Stimulated activated CD8-positive, alpha-beta memory T cell treated with anti-CD3 and anti-CD28 coated beads, Interleukin-12 subunit alpha, Interleukin-12 subunit beta, amount 100 ng/mL, for 24 hours (primary cell): ENCODE data around the gene SMAD7.

Source experiments
- DNase-seq: peaks from one replicate; pipeline ENCODE4 v3.0.0-alpha.2; 2020; ENCODE audit errors: extremely low read depth

Gene SMAD7

DNA sequence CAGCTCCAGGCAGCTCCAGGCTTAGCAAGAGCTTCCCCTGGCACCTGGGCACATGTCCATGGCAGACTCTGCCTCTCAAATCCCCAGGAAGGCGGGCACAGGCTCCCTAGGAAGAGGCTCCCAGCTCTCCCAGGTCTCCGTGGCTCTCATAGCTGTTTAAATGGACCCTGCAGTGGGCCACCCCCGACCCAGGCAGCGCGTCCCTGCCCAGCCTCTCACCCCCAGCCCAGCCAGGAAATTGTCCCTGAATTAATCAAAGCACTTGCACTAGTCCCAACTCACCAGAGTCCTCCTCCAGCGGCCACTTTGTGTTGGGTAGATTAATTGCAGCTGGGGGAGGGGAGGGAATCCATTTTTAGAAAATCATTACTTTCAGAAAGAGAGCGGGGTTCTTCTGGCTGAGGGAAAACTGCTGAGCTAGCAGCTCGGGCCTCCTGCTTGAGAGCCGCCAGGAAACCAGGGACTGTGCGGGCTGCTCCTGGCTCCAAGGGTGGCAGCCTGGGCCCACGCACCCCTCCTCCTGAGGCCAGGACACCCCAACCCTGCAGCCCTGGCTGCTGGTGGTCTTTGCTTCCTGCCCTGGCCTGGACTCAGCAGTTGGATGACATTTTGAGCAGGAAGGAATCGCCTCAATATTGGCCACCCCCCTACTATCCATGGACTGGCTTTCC lies 36.0 kb downstream of the SMAD7 start:
- no peak for DNase-seq

GRCh38 chr18:48913775-48914174 lies 37.0 kb downstream of the SMAD7 start:
- DNase-seq = no peak

DNA sequence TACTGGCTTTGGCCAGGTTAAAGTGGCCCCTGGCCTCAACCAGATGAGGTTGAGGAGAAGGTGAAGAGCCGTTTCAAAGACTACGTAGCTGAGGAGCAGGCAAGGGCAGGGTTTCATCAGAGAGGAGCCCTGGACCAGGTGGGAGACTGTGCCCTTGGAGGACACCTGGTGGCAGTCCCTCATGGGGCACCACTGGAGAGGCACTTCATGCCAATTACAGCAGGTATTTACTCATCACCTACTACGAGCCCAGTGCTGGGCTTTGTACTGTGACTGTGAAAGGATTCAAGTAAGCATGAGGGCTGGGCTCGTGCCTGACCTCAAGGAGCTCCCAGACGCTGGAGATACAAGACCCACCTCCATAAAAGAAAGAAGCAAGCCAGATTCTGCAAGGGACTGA lies 37.6 kb downstream of the SMAD7 start:
- no peak for DNase-seq

GRCh38 chr18:48910972-48911545 lies 39.7 kb downstream of the SMAD7 start:
- no peak for DNase-seq

GRCh38 chr18:48909721-48910120 lies 41.0 kb downstream of the SMAD7 start:
- DNase-seq = no peak

DNA sequence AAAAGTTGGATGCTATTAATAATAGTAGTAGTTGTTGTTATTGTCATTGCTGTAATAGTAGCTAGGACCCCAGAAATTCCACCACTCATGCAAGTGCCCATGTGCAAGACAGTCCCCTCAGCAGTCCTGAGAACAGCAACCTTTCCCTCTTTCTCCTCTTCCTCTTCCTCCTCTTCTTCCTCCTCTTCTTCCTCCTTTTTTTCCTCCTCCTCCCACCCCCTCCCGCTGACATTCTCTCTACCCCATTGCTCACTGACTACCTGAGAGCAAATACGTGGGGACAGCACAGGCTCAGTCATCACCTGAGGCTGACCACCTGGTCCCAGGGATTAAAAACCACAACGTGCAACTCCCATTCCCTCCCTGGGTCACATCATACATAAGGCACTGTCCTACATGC lies 41.8 kb downstream of the SMAD7 start:
- no peak for DNase-seq

- no peak for DNase-seq
These were observed 45.3 kb downstream of the SMAD7 start for GRCh38 chr18:48905513-48905912.

DNA sequence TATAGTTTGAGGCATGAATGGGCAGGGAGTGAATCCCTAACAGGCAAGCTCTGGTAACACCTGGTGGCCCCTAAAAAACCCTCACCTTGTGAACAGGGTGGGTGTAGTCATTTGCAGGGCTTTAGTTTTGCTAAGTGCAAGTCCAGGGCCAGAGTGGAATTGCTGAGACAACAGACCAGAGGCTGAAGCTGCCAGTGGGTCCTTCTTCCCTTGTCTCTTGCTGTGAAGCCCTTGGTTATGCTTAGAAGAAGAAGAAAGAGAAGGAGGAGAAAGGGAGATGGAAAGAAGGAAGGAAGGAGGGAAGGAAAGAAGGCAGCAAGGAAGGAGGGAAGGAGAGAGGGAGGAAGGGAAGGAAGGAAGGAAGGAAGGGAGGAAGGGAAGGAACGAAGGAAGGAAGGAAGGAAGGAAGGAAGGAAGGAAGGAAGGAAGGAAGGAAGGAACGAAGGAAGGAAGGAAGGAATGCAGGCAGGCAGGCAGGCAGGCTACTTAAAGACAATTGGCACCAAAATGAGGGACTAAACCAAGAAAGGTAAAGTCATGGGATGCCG lies 45.8 kb downstream of the SMAD7 start:
- no peak for DNase-seq

GRCh38 chr18:48904091-48904490 lies 46.7 kb downstream of the SMAD7 start:
- no peak for DNase-seq

GRCh38 chr18:48902856-48903601 lies 47.7 kb downstream of the SMAD7 start:
- DNase-seq = no peak

DNA sequence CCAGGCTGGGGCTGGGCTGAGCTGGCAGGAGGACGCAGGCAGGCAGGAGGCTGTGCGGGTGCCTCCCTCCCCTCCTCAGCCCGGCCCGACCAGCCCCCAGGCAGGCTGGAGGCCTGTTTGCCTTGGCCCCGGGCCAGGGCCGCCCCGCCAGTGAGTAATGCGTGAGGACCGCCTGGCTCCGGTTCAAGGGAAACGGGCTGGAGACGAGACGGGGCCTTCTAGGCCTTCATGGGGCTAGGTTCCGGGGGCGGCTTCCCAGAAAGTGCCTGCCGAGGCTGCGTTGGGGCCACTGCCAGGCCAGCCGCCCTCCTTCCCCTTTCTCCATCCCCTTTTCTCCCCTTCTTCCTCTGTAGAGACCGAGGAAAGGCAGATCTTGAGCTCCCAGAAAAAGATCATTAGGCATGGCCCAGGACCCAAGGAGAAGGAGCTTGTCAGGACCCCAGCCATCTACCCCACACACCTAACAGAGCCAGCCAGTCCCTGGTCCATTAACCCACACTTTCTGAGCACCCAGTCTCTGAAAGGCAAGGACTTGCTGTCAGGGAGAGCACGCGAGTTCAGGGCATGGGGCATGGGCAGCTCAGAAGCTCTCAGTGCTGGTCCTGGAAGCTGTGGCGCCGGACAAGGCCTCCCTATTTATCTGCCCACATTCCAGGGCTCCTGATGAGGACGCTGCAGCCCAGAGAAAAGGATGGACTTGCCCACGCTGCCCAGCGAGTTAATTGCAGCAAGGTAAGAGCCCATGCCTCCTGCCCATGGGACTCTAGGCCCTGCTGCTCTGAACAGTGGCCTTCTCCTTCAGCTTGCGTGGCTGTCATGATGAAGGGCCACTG lies 48.5 kb downstream of the SMAD7 start:
- no peak for DNase-seq

DNA sequence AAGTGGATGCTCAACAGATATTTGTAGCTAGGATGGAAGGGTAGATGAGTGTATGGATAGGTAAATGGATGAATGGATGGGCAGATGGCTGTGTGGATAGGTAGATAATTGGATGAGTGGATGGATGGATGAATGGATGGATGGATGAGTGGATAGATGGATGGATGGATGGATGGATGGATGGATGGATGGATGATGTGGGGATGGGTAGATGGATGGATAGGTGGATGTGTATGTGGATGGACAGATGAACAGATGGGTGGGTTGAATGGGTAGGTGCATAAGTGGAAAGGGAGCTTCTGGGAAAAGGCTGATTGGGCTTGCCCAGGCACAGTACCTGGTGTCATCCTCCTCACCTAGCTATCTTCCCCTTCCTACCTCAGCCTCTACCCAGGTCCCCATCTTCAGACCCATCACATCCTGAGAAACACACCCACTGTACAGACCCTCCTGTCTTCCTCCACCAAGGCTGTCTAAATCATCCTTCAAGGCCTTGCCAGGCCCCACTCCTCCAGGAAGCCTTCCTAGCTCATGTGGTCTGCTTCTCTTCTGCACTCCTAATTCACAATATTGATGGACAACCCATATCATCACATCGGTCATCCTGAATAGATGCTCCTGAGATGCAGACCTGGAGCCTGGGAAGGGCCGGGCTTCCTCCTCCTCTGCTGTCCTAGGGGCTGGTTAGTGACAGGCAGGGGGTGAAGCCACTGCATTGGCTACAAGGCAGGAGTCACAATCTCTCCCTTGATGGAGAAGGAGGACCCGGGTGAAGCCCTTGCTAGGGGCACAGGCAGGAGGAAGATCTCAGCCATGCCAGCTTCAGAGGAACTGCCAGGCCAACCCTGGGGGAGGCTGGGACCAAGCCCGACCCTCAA lies 49.4 kb downstream of the SMAD7 start:
- no peak for DNase-seq

- no peak for DNase-seq
These were observed 50.3 kb downstream of the SMAD7 start for GRCh38 chr18:48900469-48900868.

- DNase-seq = no peak
These were observed 51.1 kb downstream of the SMAD7 start for GRCh38 chr18:48899558-48900174.

DNA sequence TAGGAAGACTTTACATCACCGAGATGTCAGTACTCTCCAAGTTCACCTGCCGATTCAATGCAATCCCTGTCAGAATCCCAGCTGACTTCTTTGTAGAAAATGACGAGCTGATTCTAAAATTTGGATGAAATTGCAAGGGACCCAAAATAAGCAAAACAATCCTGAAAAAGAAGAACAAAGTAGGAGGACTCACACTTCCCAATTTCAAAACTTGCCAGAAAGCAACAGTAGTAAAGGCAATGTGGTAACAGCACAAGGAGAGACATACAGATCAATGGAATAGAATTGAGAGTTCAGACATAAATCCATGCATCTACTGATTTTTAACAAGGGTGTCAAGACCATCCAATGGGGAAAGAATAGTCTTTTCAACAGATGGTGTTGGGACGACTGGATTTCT lies 52.2 kb downstream of the SMAD7 start:
- no peak for DNase-seq

DNA sequence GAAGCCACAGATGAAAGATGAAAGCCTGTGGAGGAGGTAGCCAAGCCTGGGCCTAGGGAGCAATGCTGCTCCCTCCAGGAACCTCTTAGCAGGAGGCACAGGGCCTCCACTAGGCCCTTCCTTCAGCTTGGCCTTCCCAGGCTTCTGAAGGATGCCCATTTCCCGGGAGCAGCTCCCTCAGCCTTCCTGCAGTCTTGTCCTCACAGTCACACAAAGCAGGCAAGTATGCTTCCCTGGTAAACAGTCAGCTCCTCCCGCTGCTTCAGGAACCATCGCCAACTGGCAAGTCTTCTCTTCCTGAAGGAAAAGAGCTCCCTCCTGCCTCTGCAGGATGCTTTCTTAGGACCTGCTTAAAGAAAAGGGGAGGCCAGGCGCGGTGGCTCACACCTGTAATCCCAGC lies 53.2 kb downstream of the SMAD7 start:
- DNase-seq = no peak

- DNase-seq = no peak
These were observed 53.8 kb downstream of the SMAD7 start for GRCh38 chr18:48896875-48897511.

DNA sequence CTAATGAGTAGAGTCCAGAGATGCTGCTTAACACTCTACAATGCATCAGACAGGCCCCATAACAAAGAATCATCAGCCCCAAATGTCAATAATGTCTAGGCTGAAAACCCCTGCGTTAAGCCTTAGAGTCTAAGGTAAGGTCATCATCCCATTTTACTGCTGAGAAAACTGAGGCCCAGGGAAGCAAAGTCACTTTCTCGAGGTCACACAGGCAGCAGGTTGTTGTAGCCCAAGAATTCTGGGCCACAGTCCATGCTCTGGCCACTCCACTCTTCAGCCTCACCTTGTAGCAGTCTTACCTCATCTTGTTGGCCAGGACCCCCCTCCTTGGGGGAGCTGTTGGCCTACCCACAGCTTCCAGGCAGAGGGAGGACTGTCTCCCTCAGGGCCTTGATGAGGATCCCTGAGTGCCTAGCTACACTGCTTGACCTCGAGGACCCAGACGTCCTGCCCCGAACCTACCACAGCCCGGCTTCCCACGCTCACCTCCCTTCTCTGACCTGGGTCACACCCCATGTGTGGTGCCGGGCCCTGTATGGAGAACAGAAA lies 54.4 kb downstream of the SMAD7 start:
- DNase-seq = no peak

DNA sequence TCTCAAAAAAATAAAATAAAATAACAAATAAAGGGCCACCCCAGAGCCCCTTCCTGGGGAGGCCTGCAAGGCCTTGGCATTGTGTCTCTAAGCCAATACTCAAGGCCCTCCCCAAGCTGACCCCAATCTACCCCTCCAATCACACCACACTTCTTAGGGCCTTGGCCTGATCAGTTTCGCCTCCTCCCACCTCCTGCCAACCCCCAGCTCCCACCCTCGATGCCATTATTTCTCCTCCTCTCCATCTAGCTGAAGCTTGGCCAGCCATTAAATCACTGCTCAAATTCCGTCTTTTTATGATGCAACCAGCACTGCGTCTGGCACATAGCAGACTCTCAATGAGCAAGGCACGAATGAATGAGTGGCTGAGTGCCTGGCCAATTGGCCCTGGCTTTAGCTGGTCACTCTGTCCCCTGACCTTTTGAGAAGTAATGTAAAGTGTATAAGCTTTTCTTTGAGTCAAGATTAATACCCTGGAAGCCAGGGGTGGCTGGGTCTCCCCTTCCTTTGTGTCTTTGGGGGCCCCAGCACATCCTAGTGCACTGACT lies 55.9 kb downstream of the SMAD7 start:
- DNase-seq = no peak
